Muscle of back (tissue), 11 donors: ENCODE data around the gene SNX11. TPM values are rescaled to one million over a fixed set of nuclear protein-coding genes. Genes with fewer than 3 reads are reported as not detected.
A peak's percentile ranks its signal among the peaks of the same experiment; 100 is the strongest.

ENCODE experiments used
- DNase-seq, 3 donors: peaks; one replicate each; pipeline versions ENCODE4 v3.0.0 to v3.0.0-alpha.2; 2013
- polyA plus RNA-seq, 10 donors: library from polyadenylated mRNA; unstranded; fragments of 120-200 nt; gene quantifications; one replicate each; pipeline ENCODE4 v1.2.1, GENCODE V29; 2013; ENCODE audit not compliant: insufficient read length in 10 of 10

The SNX11 gene
- polyA plus RNA-seq, 10 donors: 9.0 to 11.7 (median 11.0) TPM

- DNase-seq: no peak
Measured at GRCh38 chr17:48093341-48094045, 14.1 kb upstream of the SNX11 start.

- DNase-seq: peak in 1 of 3 donors; percentile 23
Measured at GRCh38 chr17:48095611-48096010, 12.0 kb upstream of the SNX11 start.

- DNase-seq: peak in 2 of 3 donors; percentile 15 to 43
Measured at GRCh38 chr17:48100160-48100559, 7.4 kb upstream of the SNX11 start.

GRCh38 chr17:48100591-48101011 lies 7.0 kb upstream of the SNX11 start:
- DNase-seq: peak in 2 of 3 donors; percentile 57 to 74

GRCh38 chr17:48101012-48101720 lies 6.4 kb upstream of the SNX11 start, which contains the start of gene CBX1:
Gene CBX1 (minus strand): TSS chr17:48101478. CDS start chr17:48077004, 24,474 bp downstream.
- DNase-seq: peak; percentile 96 to 99 (median 97)

- no peak for DNase-seq
Measured at GRCh38 chr17:48102043-48102750, 5.4 kb upstream of the SNX11 start.

GRCh38 chr17:48102798-48103715 lies 4.5 kb upstream of the SNX11 start:
- no peak for DNase-seq

GRCh38 chr17:48104440-48104839 lies 3.1 kb upstream of the SNX11 start:
- DNase-seq: no peak

- no peak for DNase-seq
Measured at GRCh38 chr17:48106802-48107136, 797 bp upstream of the SNX11 start.

GRCh38 chr17:48110761-48111160 lies 3.2 kb downstream of the SNX11 start:
- no peak for DNase-seq

- DNase-seq: no peak
Measured at GRCh38 chr17:48111937-48112241, 4.3 kb downstream of the SNX11 start.

- DNase-seq: peak in 1 of 3 donors; percentile 24
Measured at GRCh38 chr17:48113201-48113676, 5.7 kb downstream of the SNX11 start.

GRCh38 chr17:48121923-48122664 lies 14.5 kb downstream of the SNX11 start:
- no peak for DNase-seq

- DNase-seq: no peak
Measured at GRCh38 chr17:48122665-48123045, 15.1 kb downstream of the SNX11 start.

- no peak for DNase-seq
Measured at GRCh38 chr17:48123111-48123510, 15.5 kb downstream of the SNX11 start.

- no peak for DNase-seq
Measured at GRCh38 chr17:48123776-48124388, 16.3 kb downstream of the SNX11 start.

- no peak for DNase-seq
Measured at GRCh38 chr17:48125829-48126531, 18.4 kb downstream of the SNX11 start.

GRCh38 chr17:48126532-48126850 lies 18.9 kb downstream of the SNX11 start:
- peak in 2 of 3 donors; percentile 17 to 54 for DNase-seq

GRCh38 chr17:48127371-48128051 lies 19.9 kb downstream of the SNX11 start:
- DNase-seq: no peak
